ENCODE data around the gene PARK7.

PARK7 gene

DNA sequence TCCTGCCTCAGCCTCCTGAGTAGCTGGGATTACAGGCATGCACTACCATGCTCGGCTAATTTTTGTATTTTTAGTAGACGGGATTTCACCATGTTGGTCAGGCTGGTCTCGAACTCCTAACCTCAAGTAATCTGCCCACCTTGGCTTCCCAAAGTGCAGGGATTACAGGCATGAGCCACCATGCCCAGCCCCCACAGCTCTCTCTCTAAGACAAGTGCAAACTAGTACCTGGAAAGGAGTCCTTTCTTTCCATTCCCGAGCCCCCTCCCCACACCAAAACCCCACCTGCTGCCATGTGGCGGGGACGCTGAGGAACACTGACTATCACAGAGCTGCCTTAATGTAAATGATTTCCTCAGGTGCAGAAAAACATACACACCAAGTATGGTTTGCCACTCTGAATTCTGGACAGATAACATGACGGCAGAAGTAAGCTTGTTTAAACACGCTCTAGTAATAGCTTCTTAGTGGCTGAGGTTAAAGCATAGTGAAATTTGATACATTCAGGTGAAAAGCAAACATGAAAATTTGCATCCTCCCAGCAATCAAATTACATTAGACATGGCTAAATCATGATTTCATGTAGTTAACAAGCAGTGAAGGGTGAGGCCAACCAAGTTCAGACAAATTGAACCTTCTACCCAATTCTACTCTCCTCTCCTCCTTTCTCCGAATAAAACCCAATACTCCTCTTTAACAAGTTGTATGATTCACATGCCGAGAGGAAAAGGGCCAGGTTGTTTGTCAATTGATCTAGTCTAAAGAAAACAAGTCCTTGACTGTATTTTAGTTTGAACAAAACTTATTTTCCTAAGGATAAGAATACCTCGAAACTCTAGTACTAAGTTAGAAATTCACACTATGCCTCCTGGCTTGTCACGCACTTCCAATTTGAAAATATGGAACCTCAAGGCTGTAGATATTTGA, 44.8 kb downstream of the PARK7 start:
- ChIA-PET POLR2A (ENCODE audit: low non-redundant PET) (no interaction called here), CTCF (interaction anchor here (0.6 to 1.4 kb wide), 2 partner anchors 9 to 285 kb away, joined by 3 to 6 read pairs; no protein-coding TSS in a partner anchor)
- no peak for TF ChIP-seq CTCF (conservative IDR thresholded peaks at IDR 0.05; ENCODE audit: low read depth)
- peak; percentile 41 for DNase-seq (ENCODE audit: low spot score)
- H3K27ac ChIP-seq = peak overlapping the region; percentile 100

GRCh38 chr1:8009043-8010002, 47.8 kb downstream of the PARK7 start:
- peak overlapping the region; percentile 71 for H3K27ac ChIP-seq
- no peak for DNase-seq (ENCODE audit: low spot score)
- POLR2A ChIA-PET (ENCODE audit: low non-redundant PET) = no interaction called here
- no peak for TF ChIP-seq CTCF (conservative IDR thresholded peaks at IDR 0.05; ENCODE audit: low read depth)
- CTCF ChIA-PET = no interaction called here

GRCh38 chr1:8010080-8010664, 48.7 kb downstream of the PARK7 start:
- TF ChIP-seq CTCF (conservative IDR thresholded peaks at IDR 0.05; ENCODE audit: low read depth) = no peak
- H3K27ac ChIP-seq = peak overlapping the region; percentile 71
- ChIA-PET CTCF (interaction anchor here (0.7 kb wide), 1 partner anchor 28 kb away, joined by 6 read pairs; no protein-coding TSS in a partner anchor), POLR2A (ENCODE audit: low non-redundant PET) (no interaction called here)
- no peak for DNase-seq (ENCODE audit: low spot score)

GRCh38 chr1:8011016-8011415, 49.5 kb downstream of the PARK7 start:
- no peak for DNase-seq (ENCODE audit: low spot score)
- ChIA-PET POLR2A (ENCODE audit: low non-redundant PET) (no interaction called here), CTCF (no interaction called here)

DNA sequence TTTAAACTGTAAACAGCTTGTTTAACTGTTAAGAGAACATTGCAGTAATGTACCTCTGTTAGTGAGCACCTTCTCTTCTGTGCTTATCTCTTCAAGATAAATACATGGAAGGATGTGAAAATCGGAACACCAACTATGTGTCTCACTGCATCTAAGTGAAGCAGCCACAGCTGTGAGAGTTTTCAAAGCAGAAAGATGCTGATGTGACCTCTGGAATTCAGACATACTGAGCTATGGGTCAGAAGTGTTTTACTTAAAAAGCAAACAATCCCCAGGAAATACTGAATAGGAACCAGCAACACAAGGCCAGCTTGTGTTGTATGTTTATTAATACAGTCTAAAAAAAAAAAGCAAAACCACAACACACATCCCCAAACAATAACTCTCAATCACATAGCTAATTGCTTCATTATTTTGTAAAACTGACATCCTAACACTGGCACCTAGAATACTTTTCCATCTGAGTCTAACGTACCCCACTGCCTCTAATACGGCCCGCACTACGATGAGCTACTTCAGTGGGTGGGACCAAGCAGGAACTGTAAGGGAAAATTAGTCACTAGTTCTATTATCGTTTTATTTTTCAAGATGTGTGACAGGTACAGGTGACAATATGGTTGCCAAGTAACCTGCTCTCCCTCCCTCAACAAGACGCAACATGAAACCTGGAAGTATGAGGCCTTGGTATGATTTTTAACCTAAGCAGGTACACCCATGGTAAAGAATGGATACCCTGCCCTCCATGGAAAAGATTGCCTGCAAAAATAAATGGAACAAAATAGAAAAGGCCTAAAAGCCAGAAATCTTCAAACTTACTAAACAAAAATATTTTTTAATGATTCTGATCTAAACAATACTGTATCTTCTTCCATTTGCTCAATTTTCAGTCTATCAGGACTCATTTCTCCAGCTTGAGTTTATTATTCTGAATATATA, 50.7 kb downstream of the PARK7 start:
- no peak overlapping the region for H3K27ac ChIP-seq
- no peak for DNase-seq (ENCODE audit: low spot score)
- TF ChIP-seq CTCF (conservative IDR thresholded peaks at IDR 0.05; ENCODE audit: low read depth) = no peak
- ChIA-PET POLR2A (ENCODE audit: low non-redundant PET) (no interaction called here), CTCF (interaction anchor here (0.6 to 0.9 kb wide), 2 partner anchors 302 to 305 kb away, joined by 3 to 4 read pairs; no protein-coding TSS in a partner anchor)

More at GRCh38 chr1:8011016-8011415, 49.5 kb downstream of the PARK7 start:
- no peak for TF ChIP-seq CTCF (conservative IDR thresholded peaks at IDR 0.05; ENCODE audit: low read depth)
- peak overlapping the region; percentile 65 for H3K27ac ChIP-seq

Measured in RWPE1 (cell line).